SK-N-SH treated with all-trans-retinoic acid at 6 μM for 48 hours (cell line): ENCODE data around the gene BRD7.

Experiments used
- ATAC-seq: fragments of 200-7000 bp; cut with Tn5 transposase; 3 replicates; pipeline ENCODE4 v1.9.1; 2020; ENCODE audit warnings: mild to moderate bottlenecking, moderate library complexity
- ARNTL ChIP-seq: fragments of 450-650 bp; formaldehyde crosslinking; IDR thresholded peaks from 2 replicates; pipeline ENCODE4 v1.5.0; 2020; ENCODE audit warnings: low read depth, mild to moderate bottlenecking, moderate library complexity, borderline replicate concordance
- BACH2 ChIP-seq: fragments of 250-450 bp; sonication (Bioruptor Pico); IDR thresholded peaks from 2 replicates; pipeline ENCODE4 v1.9.0; 2021; ENCODE audit warnings: mild to moderate bottlenecking, borderline replicate concordance
- CREB5 ChIP-seq: fragments of 250-450 bp; sonication (Bioruptor Pico); IDR thresholded peaks from 2 replicates; pipeline ENCODE4 v1.5.1; 2020; ENCODE audit warnings: low read depth, mild to moderate bottlenecking, moderate library complexity
- CSDC2 ChIP-seq: fragments of 250-450 bp; sonication (Bioruptor Pico); IDR thresholded peaks from 2 replicates; pipeline ENCODE4 v1.5.0; 2020; ENCODE audit warnings: mild to moderate bottlenecking, moderate library complexity
- ESRRG ChIP-seq: fragments of 250-450 bp; sonication (Bioruptor Pico); IDR thresholded peaks from 2 replicates; pipeline ENCODE4 v1.6.1; 2021; ENCODE audit warnings: mild to moderate bottlenecking
- GLIS3 ChIP-seq: fragments of 250-450 bp; sonication (Bioruptor Pico); IDR thresholded peaks from 2 replicates; pipeline ENCODE4 v1.5.0; 2020; ENCODE audit warnings: mild to moderate bottlenecking, moderate library complexity
- OSR1 ChIP-seq: fragments of 250-450 bp; sonication (Bioruptor Pico); IDR thresholded peaks from 2 replicates; pipeline ENCODE4 v1.8.0; 2022; ENCODE audit warnings: moderate library complexity, mild to moderate bottlenecking, inconsistent platforms
- RARB ChIP-seq: fragments of 250-450 bp; sonication (Bioruptor Pico); IDR thresholded peaks from 2 replicates; pipeline ENCODE4 v1.8.0; 2021; ENCODE audit warnings: mild to moderate bottlenecking, moderate library complexity
- SNAI2 ChIP-seq: fragments of 250-450 bp; sonication (Bioruptor Pico); IDR thresholded peaks from 2 replicates; pipeline ENCODE4 v1.5.0; 2020; ENCODE audit warnings: mild to moderate bottlenecking, moderate library complexity
- TCF4 ChIP-seq: fragments of 250-450 bp; sonication (Bioruptor Pico); IDR thresholded peaks from 2 replicates; pipeline ENCODE4 v1.8.0; 2021; ENCODE audit warnings: mild to moderate bottlenecking, moderate library complexity, borderline replicate concordance
- TOX ChIP-seq: fragments of 250-450 bp; sonication (Bioruptor Pico); IDR thresholded peaks from 2 replicates; pipeline ENCODE4 v1.8.0; 2021; ENCODE audit warnings: mild to moderate bottlenecking, moderate library complexity, borderline replicate concordance
- ZFP3 ChIP-seq: fragments of 250-450 bp; sonication (Bioruptor Pico); IDR thresholded peaks from 2 replicates; pipeline ENCODE4 v1.5.0; 2020; ENCODE audit warnings: mild to moderate bottlenecking, moderate library complexity
- ZFP30 ChIP-seq: fragments of 450-650 bp; formaldehyde crosslinking; IDR thresholded peaks from 2 replicates; pipeline ENCODE4 v1.5.0; 2022; ENCODE audit warnings: mild to moderate bottlenecking, moderate library complexity
- ZNF565 ChIP-seq: fragments of 450-650 bp; formaldehyde crosslinking; conservative IDR thresholded peaks from 2 replicates; pipeline ENCODE4 v1.5.0; 2020; ENCODE audit warnings: low read depth, mild to moderate bottlenecking, moderate library complexity
- ZNF70 ChIP-seq: fragments of 450-650 bp; formaldehyde crosslinking; IDR thresholded peaks from 2 replicates; pipeline ENCODE4 v1.5.0; 2020; ENCODE audit warnings: mild to moderate bottlenecking, moderate library complexity
- ZNF8 ChIP-seq: fragments of 450-650 bp; formaldehyde crosslinking; IDR thresholded peaks from 2 replicates; pipeline ENCODE4 v1.5.0; 2020; ENCODE audit warnings: mild to moderate bottlenecking, moderate library complexity
- TF ChIP-seq, protein P1 (sequence below): fragments of 250-450 bp; sonication (Bioruptor Pico); IDR thresholded peaks from 2 replicates; pipeline ENCODE4 v1.8.0; 2020; ENCODE audit warnings: mild to moderate bottlenecking, moderate library complexity, borderline replicate concordance
- TF ChIP-seq, protein P2 (sequence below): fragments of 250-450 bp; sonication (Bioruptor Pico); IDR thresholded peaks from 2 replicates; pipeline ENCODE4 v1.8.0; 2021; ENCODE audit warnings: low read depth, mild to moderate bottlenecking, moderate library complexity, borderline replicate concordance
- TF ChIP-seq, protein P3 (sequence below): fragments of 250-450 bp; sonication (Bioruptor Pico); IDR thresholded peaks from 2 replicates; pipeline ENCODE4 v1.5.0; 2020; ENCODE audit warnings: mild to moderate bottlenecking, moderate library complexity

BRD7 gene

DNA sequence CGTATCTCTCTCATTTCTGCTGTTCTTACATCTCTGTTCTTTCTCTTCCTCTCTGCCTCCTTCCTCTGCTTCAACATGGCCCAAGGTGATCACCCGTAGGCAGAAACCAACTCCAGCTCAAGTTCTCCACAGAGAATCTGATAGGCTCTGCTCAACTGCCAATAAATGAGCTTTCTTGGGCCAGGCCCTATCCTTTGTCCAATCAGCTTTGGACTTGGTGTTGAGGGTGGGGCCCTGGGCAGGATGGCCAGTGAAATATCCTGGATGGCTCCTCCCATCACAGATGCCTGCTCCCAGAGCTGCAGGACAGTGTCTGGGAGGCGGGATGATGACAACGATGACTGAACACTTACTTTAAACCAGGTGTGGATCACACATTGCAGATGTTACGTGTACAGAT, 17.4 kb upstream of the BRD7 start:
- no peak for TF ChIP-seq RARB (CRISPR knock-in tag)
- TF ChIP-seq TOX (CRISPR knock-in tag) = no peak
- TF ChIP-seq CSDC2 = no peak
- no peak for TF ChIP-seq SNAI2 (CRISPR knock-in tag)
- TF ChIP-seq GLIS3 = no peak
- no peak for TF ChIP-seq ZFP30 (CRISPR knock-in tag)
- TF ChIP-seq ZNF565 (CRISPR knock-in tag) = no peak
- ATAC-seq = peak; percentile 59

DNA sequence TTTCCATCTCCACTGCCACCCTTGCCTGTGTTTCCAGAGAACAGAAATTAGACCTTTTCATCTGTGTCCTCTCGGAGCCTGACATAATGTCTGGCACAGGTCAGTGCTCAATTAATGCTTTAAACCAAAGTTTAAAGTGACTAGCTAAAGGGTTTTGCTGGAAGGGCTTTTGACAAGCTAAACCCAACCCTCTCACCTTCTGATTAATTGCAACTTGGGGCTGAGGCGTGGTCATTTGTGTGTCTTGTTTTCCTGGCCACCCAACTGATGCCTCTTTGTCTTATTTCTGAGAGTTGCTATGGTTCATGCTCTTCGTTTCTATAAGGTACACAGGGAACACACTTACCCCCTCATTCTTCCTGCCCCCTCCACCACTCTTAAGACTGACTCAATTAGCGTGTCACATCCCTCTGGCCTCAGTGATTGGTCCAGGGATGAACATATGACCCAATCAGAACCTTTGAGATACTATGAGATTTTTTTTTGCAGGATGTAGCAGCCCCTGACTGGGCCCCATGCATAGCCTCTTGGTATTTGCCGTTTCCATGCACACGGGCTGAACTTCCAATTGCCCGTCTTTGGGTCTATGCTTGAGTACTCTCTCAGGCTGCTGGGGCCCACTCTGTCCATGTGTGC, 15.8 kb upstream of the BRD7 start:
- ATAC-seq = no peak
- no peak for TF ChIP-seq ARNTL (CRISPR knock-in tag)
- no peak for TF ChIP-seq ZNF565 (CRISPR knock-in tag)
- TF ChIP-seq, protein P1, sequence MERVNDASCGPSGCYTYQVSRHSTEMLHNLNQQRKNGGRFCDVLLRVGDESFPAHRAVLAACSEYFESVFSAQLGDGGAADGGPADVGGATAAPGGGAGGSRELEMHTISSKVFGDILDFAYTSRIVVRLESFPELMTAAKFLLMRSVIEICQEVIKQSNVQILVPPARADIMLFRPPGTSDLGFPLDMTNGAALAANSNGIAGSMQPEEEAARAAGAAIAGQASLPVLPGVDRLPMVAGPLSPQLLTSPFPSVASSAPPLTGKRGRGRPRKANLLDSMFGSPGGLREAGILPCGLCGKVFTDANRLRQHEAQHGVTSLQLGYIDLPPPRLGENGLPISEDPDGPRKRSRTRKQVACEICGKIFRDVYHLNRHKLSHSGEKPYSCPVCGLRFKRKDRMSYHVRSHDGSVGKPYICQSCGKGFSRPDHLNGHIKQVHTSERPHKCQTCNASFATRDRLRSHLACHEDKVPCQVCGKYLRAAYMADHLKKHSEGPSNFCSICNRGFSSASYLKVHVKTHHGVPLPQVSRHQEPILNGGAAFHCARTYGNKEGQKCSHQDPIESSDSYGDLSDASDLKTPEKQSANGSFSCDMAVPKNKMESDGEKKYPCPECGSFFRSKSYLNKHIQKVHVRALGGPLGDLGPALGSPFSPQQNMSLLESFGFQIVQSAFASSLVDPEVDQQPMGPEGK (CRISPR knock-in tag) = no peak
- TF ChIP-seq CREB5 (CRISPR knock-in tag) = no peak
- no peak for TF ChIP-seq TCF4 (CRISPR knock-in tag)
- TF ChIP-seq SNAI2 (CRISPR knock-in tag) = no peak
- no peak for TF ChIP-seq ZFP30 (CRISPR knock-in tag)
- TF ChIP-seq TOX (CRISPR knock-in tag) = no peak
- no peak for TF ChIP-seq ZFP3 (CRISPR knock-in tag)
- TF ChIP-seq, all 23 proteins: peak for 0

DNA sequence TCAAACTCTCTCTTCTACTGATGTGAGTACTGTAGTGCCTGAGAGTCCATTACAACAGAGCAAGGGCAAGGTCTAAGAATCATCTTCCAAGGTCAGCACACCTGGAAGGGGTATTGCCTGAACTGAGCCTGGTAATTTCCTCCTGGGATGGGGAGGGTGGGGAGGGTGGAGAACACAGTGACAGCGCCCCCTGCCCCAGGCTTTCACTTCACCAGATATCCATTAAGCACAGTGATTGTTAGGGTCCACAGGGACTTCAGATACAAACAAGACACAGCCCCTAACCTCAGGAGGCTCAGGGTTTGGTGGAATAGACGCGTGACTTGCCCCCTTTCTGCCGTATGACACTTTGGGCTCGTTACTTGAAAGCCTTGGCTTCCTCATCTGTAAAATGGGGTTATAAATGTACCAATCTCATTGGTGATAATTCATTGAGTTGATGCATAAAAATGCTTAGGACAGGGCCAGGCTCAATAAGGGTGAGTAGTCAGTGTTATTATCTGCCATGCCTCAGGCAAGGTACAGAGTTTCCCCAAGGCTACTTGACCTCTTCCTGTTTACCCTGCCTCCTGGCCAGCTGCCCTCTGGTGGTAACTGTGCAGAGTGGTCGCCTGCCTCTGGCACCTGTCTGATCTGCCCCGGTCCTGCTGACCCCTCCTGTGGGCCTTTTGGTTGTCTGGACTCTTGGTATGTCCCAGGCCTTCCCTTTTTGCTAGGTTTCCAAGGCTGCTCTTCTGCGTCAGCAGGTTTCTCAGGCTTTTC, 13.1 kb upstream of the BRD7 start:
- no peak for ATAC-seq

GRCh38 chr16:50378417-50378816, 9.6 kb upstream of the BRD7 start:
- no peak for ATAC-seq
- TF ChIP-seq OSR1 (no peak), SNAI2 (CRISPR knock-in tag) (no peak), CREB5 (CRISPR knock-in tag) (no peak), BACH2 (CRISPR knock-in tag) (no peak), TOX (CRISPR knock-in tag) (no peak), ZNF70 (no peak), ARNTL (CRISPR knock-in tag) (no peak)
- TF ChIP-seq, protein P2, sequence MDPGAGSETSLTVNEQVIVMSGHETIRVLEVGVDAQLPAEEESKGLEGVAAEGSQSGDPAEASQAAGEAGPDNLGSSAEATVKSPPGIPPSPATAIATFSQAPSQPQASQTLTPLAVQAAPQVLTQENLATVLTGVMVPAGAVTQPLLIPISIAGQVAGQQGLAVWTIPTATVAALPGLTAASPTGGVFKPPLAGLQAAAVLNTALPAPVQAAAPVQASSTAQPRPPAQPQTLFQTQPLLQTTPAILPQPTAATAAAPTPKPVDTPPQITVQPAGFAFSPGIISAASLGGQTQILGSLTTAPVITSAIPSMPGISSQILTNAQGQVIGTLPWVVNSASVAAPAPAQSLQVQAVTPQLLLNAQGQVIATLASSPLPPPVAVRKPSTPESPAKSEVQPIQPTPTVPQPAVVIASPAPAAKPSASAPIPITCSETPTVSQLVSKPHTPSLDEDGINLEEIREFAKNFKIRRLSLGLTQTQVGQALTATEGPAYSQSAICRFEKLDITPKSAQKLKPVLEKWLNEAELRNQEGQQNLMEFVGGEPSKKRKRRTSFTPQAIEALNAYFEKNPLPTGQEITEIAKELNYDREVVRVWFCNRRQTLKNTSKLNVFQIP = no peak
- TF ChIP-seq, protein P1 (CRISPR knock-in tag) = no peak

More for the DNA sequence above, 13.1 kb upstream of the BRD7 start:
- TF ChIP-seq ZNF8 (CRISPR knock-in tag) (no peak), ESRRG (CRISPR knock-in tag) (no peak), CSDC2 (no peak), RARB (CRISPR knock-in tag) (no peak)
- TF ChIP-seq, protein P1 (CRISPR knock-in tag) = no peak
- TF ChIP-seq, protein P3, sequence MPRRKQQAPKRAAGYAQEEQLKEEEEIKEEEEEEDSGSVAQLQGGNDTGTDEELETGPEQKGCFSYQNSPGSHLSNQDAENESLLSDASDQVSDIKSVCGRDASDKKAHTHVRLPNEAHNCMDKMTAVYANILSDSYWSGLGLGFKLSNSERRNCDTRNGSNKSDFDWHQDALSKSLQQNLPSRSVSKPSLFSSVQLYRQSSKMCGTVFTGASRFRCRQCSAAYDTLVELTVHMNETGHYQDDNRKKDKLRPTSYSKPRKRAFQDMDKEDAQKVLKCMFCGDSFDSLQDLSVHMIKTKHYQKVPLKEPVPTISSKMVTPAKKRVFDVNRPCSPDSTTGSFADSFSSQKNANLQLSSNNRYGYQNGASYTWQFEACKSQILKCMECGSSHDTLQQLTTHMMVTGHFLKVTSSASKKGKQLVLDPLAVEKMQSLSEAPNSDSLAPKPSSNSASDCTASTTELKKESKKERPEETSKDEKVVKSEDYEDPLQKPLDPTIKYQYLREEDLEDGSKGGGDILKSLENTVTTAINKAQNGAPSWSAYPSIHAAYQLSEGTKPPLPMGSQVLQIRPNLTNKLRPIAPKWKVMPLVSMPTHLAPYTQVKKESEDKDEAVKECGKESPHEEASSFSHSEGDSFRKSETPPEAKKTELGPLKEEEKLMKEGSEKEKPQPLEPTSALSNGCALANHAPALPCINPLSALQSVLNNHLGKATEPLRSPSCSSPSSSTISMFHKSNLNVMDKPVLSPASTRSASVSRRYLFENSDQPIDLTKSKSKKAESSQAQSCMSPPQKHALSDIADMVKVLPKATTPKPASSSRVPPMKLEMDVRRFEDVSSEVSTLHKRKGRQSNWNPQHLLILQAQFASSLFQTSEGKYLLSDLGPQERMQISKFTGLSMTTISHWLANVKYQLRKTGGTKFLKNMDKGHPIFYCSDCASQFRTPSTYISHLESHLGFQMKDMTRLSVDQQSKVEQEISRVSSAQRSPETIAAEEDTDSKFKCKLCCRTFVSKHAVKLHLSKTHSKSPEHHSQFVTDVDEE (CRISPR knock-in tag) = no peak
- TF ChIP-seq, all 23 proteins: peak for 0
